ENCODE measurements around the gene GNG11.

GRCh38 chr7:93960986-93961385 is 39.5 kb downstream of the GNG11 start:
- TF ChIP-seq, protein P1, sequence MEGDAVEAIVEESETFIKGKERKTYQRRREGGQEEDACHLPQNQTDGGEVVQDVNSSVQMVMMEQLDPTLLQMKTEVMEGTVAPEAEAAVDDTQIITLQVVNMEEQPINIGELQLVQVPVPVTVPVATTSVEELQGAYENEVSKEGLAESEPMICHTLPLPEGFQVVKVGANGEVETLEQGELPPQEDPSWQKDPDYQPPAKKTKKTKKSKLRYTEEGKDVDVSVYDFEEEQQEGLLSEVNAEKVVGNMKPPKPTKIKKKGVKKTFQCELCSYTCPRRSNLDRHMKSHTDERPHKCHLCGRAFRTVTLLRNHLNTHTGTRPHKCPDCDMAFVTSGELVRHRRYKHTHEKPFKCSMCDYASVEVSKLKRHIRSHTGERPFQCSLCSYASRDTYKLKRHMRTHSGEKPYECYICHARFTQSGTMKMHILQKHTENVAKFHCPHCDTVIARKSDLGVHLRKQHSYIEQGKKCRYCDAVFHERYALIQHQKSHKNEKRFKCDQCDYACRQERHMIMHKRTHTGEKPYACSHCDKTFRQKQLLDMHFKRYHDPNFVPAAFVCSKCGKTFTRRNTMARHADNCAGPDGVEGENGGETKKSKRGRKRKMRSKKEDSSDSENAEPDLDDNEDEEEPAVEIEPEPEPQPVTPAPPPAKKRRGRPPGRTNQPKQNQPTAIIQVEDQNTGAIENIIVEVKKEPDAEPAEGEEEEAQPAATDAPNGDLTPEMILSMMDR (IDR thresholded peaks at IDR 0.05) = no peak
- TF ChIP-seq POLR2AphosphoS5 (IDR thresholded peaks at IDR 0.05) (no peak), POLR2A (IDR thresholded peaks at IDR 0.05) (no peak), EP300 (IDR thresholded peaks at IDR 0.05) (no peak)
